SH-SY5Y (cell line): ENCODE data around the gene LRCOL1.

ENCODE experiments used
- GATA2 ChIP-seq: IDR thresholded peaks from 2 replicates; pipeline ENCODE4 v1.6.1; 2011; ENCODE audit warnings: mild to moderate bottlenecking, low read depth, low read length
- GATA3 ChIP-seq: IDR thresholded peaks from 2 replicates; pipeline ENCODE4 v1.6.1; 2011; ENCODE audit warnings: low read depth, mild to moderate bottlenecking, low read length, moderate library complexity

DNA sequence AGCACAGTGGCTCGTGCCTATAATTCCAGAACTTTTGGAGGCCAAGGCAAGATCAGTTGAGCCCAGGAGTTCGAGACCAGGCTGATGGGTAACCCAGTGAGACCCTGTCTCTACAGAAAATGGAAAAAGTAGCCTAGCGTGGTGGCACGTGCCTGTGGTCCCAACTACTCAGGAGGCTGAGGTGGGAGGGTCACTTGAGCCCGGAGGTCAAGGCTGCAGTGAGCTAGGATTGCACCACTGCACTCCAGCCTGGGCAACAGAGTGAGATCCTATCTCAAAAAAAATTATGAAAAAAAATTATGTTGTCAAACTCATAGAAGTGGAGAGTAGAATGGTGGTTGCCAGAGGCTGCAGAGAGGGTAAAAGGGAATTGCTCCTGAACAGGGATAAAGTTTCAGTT, 3.6 kb upstream of the LRCOL1 start:
- no peak for TF ChIP-seq GATA3
- no peak for TF ChIP-seq GATA2
